Activated T-cell treated with anti-CD3 and anti-CD28 coated beads, Interleukin-2, amount 50 U/mL, for 1 hour (primary cell): ENCODE measurements around the gene HBEGF.

Experiments
- DNase-seq: peaks from one replicate; pipeline ENCODE4 v3.0.0-alpha.2; 2020

HBEGF gene

GRCh38 chr5:140346348-140347221 is at the start of gene HBEGF:
Gene HBEGF, minus strand, starts transcription at chr5:140346603. Its CDS starts 275 bp downstream, at chr5:140346328.
- peak; percentile 71 for DNase-seq

- no peak for DNase-seq
These were observed 47.3 kb upstream of the HBEGF start for GRCh38 chr5:140393738-140394137.

- DNase-seq = no peak
These were observed 45.3 kb upstream of the HBEGF start for GRCh38 chr5:140391732-140392131.

GRCh38 chr5:140391312-140391711 is 44.9 kb upstream of the HBEGF start:
- DNase-seq = no peak

- no peak for DNase-seq
These were observed 41.6 kb upstream of the HBEGF start for GRCh38 chr5:140388052-140388451.

- no peak for DNase-seq
These were observed 36.9 kb upstream of the HBEGF start for GRCh38 chr5:140383300-140383699.

- no peak for DNase-seq
These were observed 36.5 kb upstream of the HBEGF start for GRCh38 chr5:140382866-140383265.

- no peak for DNase-seq
These were observed 35.6 kb upstream of the HBEGF start for GRCh38 chr5:140381972-140382371.

- DNase-seq = no peak
These were observed 34.9 kb upstream of the HBEGF start for GRCh38 chr5:140381351-140381750.

GRCh38 chr5:140372971-140373487 is 26.6 kb upstream of the HBEGF start:
- DNase-seq = peak; percentile 42

- no peak for DNase-seq
These were observed 25.2 kb upstream of the HBEGF start for GRCh38 chr5:140371356-140372151.

GRCh38 chr5:140367256-140368013 is 21.0 kb upstream of the HBEGF start:
- no peak for DNase-seq

- no peak for DNase-seq
These were observed 20.3 kb upstream of the HBEGF start for GRCh38 chr5:140366589-140367255.

- no peak for DNase-seq
These were observed 19.5 kb upstream of the HBEGF start for GRCh38 chr5:140365941-140366340.

- DNase-seq = no peak
These were observed 18.9 kb upstream of the HBEGF start for GRCh38 chr5:140365282-140365681.

GRCh38 chr5:140364472-140364765 is 18.0 kb upstream of the HBEGF start:
- no peak for DNase-seq

- no peak for DNase-seq
These were observed 17.4 kb upstream of the HBEGF start for GRCh38 chr5:140363631-140364471.

- DNase-seq = peak; percentile 85
These were observed 16.6 kb upstream of the HBEGF start for GRCh38 chr5:140362875-140363630.

GRCh38 chr5:140362311-140362710 is 15.9 kb upstream of the HBEGF start:
- DNase-seq = no peak

- no peak for DNase-seq
These were observed 15.5 kb upstream of the HBEGF start for GRCh38 chr5:140361901-140362300.
